GM18873 (cell line): ENCODE results near the gene LOXHD1.

Experiments
- ATAC-seq: cut with Tn5 transposase; IDR thresholded peaks from one replicate; pipeline ENCODE4 v1.9.1; 2021; ENCODE audit warnings: mild to moderate bottlenecking, moderate library complexity, moderate number of reproducible peaks; ENCODE audit not compliant: unreplicated experiment, low FRiP score

Gene LOXHD1

GRCh38 chr18:46629361-46629760 is 27.7 kb downstream of the LOXHD1 start:
- no peak for ATAC-seq

- no peak for ATAC-seq
These were observed 28.8 kb downstream of the LOXHD1 start for GRCh38 chr18:46628206-46628605.

DNA sequence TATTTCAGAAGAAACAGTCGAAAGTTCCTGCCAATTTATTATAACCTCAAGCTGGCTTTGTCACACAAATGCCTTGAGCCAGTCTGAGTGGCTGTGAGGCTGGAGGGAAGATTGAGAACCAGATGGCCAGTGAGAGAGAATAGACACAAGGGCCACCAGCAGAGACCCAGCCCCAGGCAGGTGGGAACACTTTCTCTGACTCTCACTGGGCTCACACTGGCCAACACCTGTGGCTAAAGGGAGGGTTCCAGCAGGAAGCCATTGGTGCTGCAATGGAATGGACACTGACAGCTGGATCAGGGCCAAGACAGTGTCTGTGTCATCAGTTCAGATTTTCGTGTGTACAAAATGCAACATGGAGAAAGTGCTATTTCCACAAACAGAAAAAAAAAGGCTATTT is 29.9 kb downstream of the LOXHD1 start:
- no peak for ATAC-seq

- no peak for ATAC-seq
These were observed 32.0 kb downstream of the LOXHD1 start for GRCh38 chr18:46625069-46625468.

- no peak for ATAC-seq
These were observed 32.9 kb downstream of the LOXHD1 start for GRCh38 chr18:46624127-46624526.

DNA sequence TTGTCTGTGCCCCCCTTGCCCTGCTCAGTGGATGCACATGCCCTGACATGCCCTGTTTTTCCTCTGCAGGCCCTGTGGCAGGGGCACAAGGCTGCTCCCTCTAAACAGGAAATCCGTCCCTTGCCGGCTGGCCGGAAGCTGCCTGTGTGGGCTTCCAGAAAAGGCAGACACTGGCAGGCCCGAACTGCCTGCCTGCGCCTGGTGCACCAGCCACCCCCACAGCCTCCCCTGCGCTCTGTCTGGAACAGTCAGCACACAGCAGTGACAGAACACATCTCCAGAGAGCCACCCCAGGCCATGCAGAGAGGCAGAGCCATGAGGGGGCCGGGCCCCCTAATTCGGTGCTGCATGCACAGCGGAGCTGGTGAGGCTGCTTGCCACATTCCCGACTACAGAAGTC is 33.5 kb downstream of the LOXHD1 start:
- ATAC-seq = no peak

DNA sequence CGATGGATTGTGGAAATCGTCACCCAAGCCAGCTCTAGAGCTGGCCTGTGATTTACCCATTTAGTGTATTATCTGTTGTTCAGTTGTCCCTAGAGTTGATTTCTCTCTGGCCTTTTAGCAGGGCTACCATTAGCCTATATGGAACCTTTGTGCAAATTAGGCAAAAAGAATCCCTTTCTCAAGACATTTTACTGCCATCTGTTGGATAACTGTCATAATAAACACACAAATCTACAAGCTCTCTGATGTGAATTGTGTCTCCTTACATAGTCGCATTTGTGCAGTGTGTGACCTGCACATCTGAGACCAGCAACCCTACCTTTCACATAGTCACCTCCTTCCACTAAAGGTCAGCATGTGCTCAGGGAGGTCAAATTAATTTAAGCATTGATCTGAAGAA is 34.0 kb downstream of the LOXHD1 start:
- ATAC-seq = no peak

GRCh38 chr18:46622451-46622850 is 34.6 kb downstream of the LOXHD1 start:
- ATAC-seq = no peak

DNA sequence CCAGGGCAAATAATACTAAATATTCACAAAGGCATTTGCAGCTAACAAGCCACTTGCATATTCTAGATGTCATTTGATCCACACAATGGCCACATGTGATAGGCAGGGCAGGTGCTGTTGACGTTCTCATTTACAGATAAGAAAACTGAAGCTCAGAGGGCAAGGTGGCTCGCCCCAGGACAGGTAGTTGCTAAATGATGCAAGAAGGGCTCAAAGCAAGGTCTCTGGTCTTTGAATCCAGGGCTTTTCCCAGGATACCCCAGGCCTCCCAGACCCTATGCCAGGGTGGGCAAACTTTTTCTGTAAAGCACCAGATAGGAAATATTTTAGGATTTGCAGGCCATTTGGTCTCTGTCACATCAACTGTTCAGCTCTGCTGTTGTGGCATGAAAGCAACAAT is 35.1 kb downstream of the LOXHD1 start:
- ATAC-seq = no peak

- no peak for ATAC-seq
These were observed 35.8 kb downstream of the LOXHD1 start for GRCh38 chr18:46621111-46621766.

- ATAC-seq = no peak
These were observed 37.5 kb downstream of the LOXHD1 start for GRCh38 chr18:46619559-46619958.

- ATAC-seq = no peak
These were observed 41.3 kb downstream of the LOXHD1 start for GRCh38 chr18:46615720-46616119.

- ATAC-seq = no peak
These were observed 48.0 kb downstream of the LOXHD1 start for GRCh38 chr18:46609048-46609447.

GRCh38 chr18:46607926-46608325 is 49.1 kb downstream of the LOXHD1 start:
- ATAC-seq = no peak

GRCh38 chr18:46601141-46601805 is 55.7 kb downstream of the LOXHD1 start:
- ATAC-seq = no peak

DNA sequence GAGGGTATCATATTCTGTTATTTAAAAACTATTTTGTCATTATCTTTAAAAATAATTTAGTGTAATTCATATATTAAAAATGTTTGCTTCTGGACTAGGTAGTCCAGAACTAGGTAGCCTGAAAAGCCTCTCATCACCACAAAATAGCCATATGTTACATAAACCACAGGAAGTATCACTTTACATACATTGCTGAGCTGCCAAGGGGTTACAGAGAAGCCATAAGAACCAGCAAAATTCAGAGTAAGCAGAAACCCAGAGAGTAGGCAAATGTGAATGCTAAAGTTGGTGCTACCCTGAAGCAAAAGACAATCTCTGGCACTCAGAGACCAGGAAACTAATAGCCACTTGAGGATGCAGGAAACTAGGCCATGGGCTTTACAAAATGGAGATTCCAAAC is 60.9 kb downstream of the LOXHD1 start:
- no peak for ATAC-seq

GRCh38 chr18:46591783-46592391 is 65.1 kb downstream of the LOXHD1 start:
- no peak for ATAC-seq

- ATAC-seq = no peak
These were observed 66.9 kb downstream of the LOXHD1 start for GRCh38 chr18:46590103-46590502.

GRCh38 chr18:46588971-46589660 is 67.9 kb downstream of the LOXHD1 start:
- no peak for ATAC-seq

- ATAC-seq = no peak
These were observed 69.4 kb downstream of the LOXHD1 start for GRCh38 chr18:46587600-46587999.

DNA sequence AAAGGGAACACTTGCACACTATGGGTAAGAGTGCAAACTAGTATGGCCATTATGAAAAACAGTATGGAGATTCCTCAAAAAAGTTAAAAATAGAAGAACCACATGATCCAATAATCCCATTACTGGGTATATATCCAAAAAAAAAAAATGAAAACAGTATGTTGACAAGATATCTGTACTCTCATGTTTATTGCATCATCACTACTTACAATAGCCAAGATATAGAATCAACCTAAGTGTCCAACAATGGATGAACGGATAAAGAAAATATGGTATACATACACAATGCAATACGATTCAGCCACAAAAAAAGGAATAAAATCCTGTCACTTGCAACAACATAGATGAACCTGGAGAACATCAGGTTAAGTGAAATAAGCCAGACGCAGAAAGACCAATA is 73.3 kb downstream of the LOXHD1 start:
- no peak for ATAC-seq
